Ishikawa (cell line): ENCODE data around the gene SULT1C4.

Experiments
- RAD21 ChIP-seq: IDR thresholded peaks from 2 replicates; pipeline ENCODE4 v1.6.1; 2012; ENCODE audit warnings: low read depth
- TF ChIP-seq, protein P1 (sequence below): IDR thresholded peaks from 2 replicates; pipeline ENCODE4 v1.6.1; 2012; ENCODE audit warnings: low read depth, mild to moderate bottlenecking

DNA sequence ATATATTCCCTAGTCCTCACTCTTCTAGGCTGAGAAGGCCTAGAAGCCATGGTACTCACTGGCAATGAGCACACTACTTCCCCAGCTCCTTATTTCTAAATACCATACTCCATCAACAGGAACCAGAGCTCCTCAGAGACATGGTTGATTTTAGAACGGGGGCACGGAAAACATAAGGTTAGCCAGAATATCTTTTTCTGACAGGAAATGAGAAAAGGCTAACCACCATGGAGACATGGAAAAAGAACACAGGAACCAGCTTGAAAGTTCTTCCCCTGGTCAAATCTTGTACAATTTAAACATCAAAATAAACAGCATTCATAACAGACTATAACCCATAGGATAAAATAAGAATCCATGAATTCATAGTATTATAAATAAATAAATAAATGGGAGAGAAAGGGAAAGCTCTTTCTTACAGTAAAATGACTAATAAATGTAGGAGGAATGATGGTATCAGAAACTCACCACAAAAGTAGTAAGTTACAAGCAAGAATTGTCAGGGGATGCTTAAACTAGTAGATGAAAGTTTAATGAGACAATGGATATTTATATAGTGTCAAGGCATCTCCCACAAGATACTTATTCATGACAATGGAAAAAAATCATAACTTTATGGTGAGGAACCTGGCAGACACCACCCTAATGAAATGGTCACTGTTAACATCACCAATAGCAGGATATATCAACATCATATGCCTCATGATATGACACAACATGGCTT is 50.7 kb downstream of the SULT1C4 start:
- no peak for TF ChIP-seq RAD21
- TF ChIP-seq, protein P1, sequence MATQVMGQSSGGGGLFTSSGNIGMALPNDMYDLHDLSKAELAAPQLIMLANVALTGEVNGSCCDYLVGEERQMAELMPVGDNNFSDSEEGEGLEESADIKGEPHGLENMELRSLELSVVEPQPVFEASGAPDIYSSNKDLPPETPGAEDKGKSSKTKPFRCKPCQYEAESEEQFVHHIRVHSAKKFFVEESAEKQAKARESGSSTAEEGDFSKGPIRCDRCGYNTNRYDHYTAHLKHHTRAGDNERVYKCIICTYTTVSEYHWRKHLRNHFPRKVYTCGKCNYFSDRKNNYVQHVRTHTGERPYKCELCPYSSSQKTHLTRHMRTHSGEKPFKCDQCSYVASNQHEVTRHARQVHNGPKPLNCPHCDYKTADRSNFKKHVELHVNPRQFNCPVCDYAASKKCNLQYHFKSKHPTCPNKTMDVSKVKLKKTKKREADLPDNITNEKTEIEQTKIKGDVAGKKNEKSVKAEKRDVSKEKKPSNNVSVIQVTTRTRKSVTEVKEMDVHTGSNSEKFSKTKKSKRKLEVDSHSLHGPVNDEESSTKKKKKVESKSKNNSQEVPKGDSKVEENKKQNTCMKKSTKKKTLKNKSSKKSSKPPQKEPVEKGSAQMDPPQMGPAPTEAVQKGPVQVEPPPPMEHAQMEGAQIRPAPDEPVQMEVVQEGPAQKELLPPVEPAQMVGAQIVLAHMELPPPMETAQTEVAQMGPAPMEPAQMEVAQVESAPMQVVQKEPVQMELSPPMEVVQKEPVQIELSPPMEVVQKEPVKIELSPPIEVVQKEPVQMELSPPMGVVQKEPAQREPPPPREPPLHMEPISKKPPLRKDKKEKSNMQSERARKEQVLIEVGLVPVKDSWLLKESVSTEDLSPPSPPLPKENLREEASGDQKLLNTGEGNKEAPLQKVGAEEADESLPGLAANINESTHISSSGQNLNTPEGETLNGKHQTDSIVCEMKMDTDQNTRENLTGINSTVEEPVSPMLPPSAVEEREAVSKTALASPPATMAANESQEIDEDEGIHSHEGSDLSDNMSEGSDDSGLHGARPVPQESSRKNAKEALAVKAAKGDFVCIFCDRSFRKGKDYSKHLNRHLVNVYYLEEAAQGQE = no peak
